ENCODE data around the gene TMPRSS4. TPM values are rescaled to one million over a fixed set of nuclear protein-coding genes. Genes with fewer than 3 reads are reported as not detected.

Gene TMPRSS4
- total and polyA plus RNA-seq, 2 donors (not counting 1 experiment from before 2014, with no cell fraction given), result not detected

DNA sequence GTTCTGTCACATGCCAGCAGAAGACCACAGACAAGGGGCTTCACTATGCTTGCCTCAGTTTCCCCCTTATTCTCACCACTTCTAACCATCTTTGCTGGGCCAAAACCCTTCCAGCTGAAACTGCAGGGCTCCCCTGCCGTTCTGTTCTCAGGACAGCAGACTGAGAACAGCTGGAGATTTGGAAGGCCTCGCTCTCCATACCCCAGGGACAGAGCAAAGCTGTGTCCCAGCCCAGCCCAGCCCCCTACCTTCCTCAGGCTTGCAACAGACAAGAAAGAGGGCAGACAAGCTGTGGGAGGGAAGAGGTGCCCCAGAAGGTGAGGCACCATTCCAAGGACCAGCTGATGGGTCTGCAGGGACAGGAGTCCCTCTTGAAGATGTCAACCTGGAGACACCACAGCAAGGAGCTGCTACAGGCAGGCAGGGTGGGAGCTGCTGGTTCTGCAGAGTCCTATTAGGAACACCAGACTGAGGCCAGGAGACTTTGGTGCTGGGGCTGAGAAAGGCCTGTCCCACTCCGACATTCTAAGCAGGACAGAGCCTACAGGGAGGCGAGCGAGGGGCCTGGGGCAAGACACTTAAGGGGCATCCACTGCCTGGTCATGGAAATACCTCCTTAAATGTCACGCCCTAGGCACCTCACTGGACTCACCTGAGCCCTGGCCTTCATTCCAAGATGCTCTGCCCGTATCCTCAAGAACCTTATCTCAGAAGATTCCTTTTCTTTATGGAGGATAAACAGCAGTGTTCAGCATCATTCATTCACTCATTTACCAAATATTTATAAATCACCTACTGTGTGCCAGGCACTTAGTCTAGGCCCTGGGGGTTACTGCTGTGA, 92.6 kb downstream of the TMPRSS4 start:
- H3K27ac Mint-ChIP-seq, result no peak overlapping the region
- Histone ChIP-seq H3K4me1 (ENCODE audit: control insufficient read depth in 2 of 2, insufficient read depth in 2 of 2, low read length in 2 of 2) (peaks cover 0 to 5% of the 10 kb centered on the region in 2 donors), H3K27me3 (replicated peaks in 1 of 4; ENCODE audit: control extremely low read depth in 1 of 4, control insufficient read depth in 3 of 4, insufficient read depth in 4 of 4, low read length in 3 of 4) (peaks cover 0 to 10% (median 1%) of the 10 kb centered on the region in 4 experiments), H3K4me3 (ENCODE audit: control extremely low read depth in 1 of 5, extremely low read depth in 1 of 5, insufficient read depth in 1 of 5, low read depth in 2 of 5, low read length in 4 of 5) (no peak overlapping the region), H4K20me1 (ENCODE audit: control insufficient read depth, insufficient read depth, low read length, poor library complexity, severe bottlenecking) (no peaks in the 10 kb centered on the region), H2AFZ (ENCODE audit: insufficient read depth, low read depth, low read length, poor library complexity, severe bottlenecking) (no peak overlapping the region), H3K9me3 (ENCODE audit: control extremely low read depth in 1 of 3, control insufficient read depth in 2 of 3, insufficient read depth in 1 of 3, low read length in 2 of 3) (no peaks in the 10 kb centered on the region), H3K9ac (ENCODE audit: low read length) (no peak overlapping the region), H3K4me2 (replicated peaks; ENCODE audit: low read depth, low read length, poor library complexity, severe bottlenecking) (no peak overlapping the region), H3K79me2 (ENCODE audit: control insufficient read depth, insufficient read depth, low read length) (no peaks in the 10 kb centered on the region), H3K36me3 (replicated peaks in 1 of 2; ENCODE audit: control extremely low read depth in 1 of 2, control insufficient read depth in 1 of 2, extremely low read depth in 1 of 2, insufficient read depth in 2 of 2, low read length in 1 of 2) (no peaks in the 10 kb centered on the region), H3K27ac (ENCODE audit: low read length in 2 of 2) (no peak overlapping the region)
- intact Hi-C loops (cut with micrococcal nuclease), result no loop called here
- no peak for DNase-seq
- no peak for ATAC-seq (ENCODE audit: low read depth)
- TF ChIP-seq, protein P1, sequence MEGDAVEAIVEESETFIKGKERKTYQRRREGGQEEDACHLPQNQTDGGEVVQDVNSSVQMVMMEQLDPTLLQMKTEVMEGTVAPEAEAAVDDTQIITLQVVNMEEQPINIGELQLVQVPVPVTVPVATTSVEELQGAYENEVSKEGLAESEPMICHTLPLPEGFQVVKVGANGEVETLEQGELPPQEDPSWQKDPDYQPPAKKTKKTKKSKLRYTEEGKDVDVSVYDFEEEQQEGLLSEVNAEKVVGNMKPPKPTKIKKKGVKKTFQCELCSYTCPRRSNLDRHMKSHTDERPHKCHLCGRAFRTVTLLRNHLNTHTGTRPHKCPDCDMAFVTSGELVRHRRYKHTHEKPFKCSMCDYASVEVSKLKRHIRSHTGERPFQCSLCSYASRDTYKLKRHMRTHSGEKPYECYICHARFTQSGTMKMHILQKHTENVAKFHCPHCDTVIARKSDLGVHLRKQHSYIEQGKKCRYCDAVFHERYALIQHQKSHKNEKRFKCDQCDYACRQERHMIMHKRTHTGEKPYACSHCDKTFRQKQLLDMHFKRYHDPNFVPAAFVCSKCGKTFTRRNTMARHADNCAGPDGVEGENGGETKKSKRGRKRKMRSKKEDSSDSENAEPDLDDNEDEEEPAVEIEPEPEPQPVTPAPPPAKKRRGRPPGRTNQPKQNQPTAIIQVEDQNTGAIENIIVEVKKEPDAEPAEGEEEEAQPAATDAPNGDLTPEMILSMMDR (IDR thresholded peaks at IDR 0.05), result no peak
- TF ChIP-seq EZH2 (IDR thresholded peaks at IDR 0.05; ENCODE audit: borderline replicate concordance, insufficient read depth, low read depth, low read length, poor library complexity, severe bottlenecking), result no peak
- CTCF ChIA-PET, result interaction anchor here (0.5 to 8.8 kb wide), 11 partner anchors 11 to 826 kb away, joined by 3 to 96 read pairs (median 4); no protein-coding TSS in a partner anchor
- peaks cover 37% of the 10 kb centered on the region for H3K27me3 Mint-ChIP-seq
- peaks cover 3% of the 10 kb centered on the region for H3K4me1 Mint-ChIP-seq
- no peaks in the 10 kb centered on the region for H3K9me3 Mint-ChIP-seq (ENCODE audit: insufficient read depth)
- H3K4me3 Mint-ChIP-seq, result no peak overlapping the region
- POLR2A ChIA-PET, result no interaction called here
- WGBS (ENCODE audit: insufficient coverage), result 79% methylated on average over 6 of the region's 7 CpGs

DNA sequence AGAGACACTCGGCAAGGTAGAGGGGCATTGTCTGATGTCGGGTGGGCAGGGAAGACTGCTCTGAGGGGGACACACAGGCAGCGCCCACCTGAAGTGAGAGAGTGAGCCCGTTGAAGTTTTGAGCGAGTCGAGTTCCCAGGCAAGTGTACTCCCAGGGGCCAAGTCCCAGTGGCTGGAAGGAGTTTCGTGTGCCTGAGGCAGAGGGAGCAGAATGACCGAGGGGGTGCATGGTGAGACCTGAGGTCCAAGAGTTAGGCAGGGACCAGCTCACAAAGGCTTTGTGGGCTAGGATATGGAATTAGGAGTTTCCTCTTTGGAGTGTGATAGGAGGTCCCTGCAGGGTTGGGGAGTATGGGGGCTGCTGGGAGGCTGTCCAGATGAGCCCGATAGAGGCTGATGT, 93.4 kb downstream of the TMPRSS4 start:
- Histone ChIP-seq H3K9me3 (ENCODE audit: control extremely low read depth in 1 of 3, control insufficient read depth in 2 of 3, insufficient read depth in 1 of 3, low read length in 2 of 3) (no peaks in the 10 kb centered on the region), H3K4me2 (replicated peaks; ENCODE audit: low read depth, low read length, poor library complexity, severe bottlenecking) (no peak overlapping the region), H3K4me1 (ENCODE audit: control insufficient read depth in 2 of 2, insufficient read depth in 2 of 2, low read length in 2 of 2) (peaks cover 0 to 5% of the 10 kb centered on the region in 2 donors), H3K9ac (ENCODE audit: low read length) (no peak overlapping the region), H4K20me1 (ENCODE audit: control insufficient read depth, insufficient read depth, low read length, poor library complexity, severe bottlenecking) (no peaks in the 10 kb centered on the region), H3K4me3 (ENCODE audit: control extremely low read depth in 1 of 5, extremely low read depth in 1 of 5, insufficient read depth in 1 of 5, low read depth in 2 of 5, low read length in 4 of 5) (no peak overlapping the region), H3K36me3 (replicated peaks in 1 of 2; ENCODE audit: control extremely low read depth in 1 of 2, control insufficient read depth in 1 of 2, extremely low read depth in 1 of 2, insufficient read depth in 2 of 2, low read length in 1 of 2) (no peaks in the 10 kb centered on the region), H2AFZ (ENCODE audit: insufficient read depth, low read depth, low read length, poor library complexity, severe bottlenecking) (no peak overlapping the region), H3K27ac (ENCODE audit: low read length in 2 of 2) (no peak overlapping the region), H3K27me3 (replicated peaks in 1 of 4; ENCODE audit: control extremely low read depth in 1 of 4, control insufficient read depth in 3 of 4, insufficient read depth in 4 of 4, low read length in 3 of 4) (peaks cover 0 to 10% (median 1%) of the 10 kb centered on the region in 4 experiments), H3K79me2 (ENCODE audit: control insufficient read depth, insufficient read depth, low read length) (no peaks in the 10 kb centered on the region)
- Mint-ChIP-seq H3K27ac (no peak overlapping the region), H3K4me1 (peaks cover 3% of the 10 kb centered on the region), H3K9me3 (ENCODE audit: insufficient read depth) (no peaks in the 10 kb centered on the region), H3K4me3 (no peak overlapping the region), H3K27me3 (peaks cover 39% of the 10 kb centered on the region)
- no peak for ATAC-seq (ENCODE audit: low read depth)
- POLR2A ChIA-PET, result no interaction called here
- TF ChIP-seq EZH2 (IDR thresholded peaks at IDR 0.05; ENCODE audit: borderline replicate concordance, insufficient read depth, low read depth, low read length, poor library complexity, severe bottlenecking), result no peak
- TF ChIP-seq, protein P1 (IDR thresholded peaks at IDR 0.05), result no peak
- no peak for DNase-seq
- CTCF ChIA-PET, result interaction anchor here (0.8 to 8.8 kb wide), 12 partner anchors 10 to 745 kb away, joined by 3 to 96 read pairs (median 7); no protein-coding TSS in a partner anchor
- intact Hi-C loops (cut with micrococcal nuclease), result no loop called here
- 89% methylated on average over 9 of the region's 9 CpGs for WGBS (ENCODE audit: insufficient coverage)

Data from B cell (primary cell).